ENCODE results near the gene CYTIP. TPM values are rescaled to one million over a fixed set of nuclear protein-coding genes. Genes with fewer than 3 reads are reported as not detected.
"Not testable (repeated sequence)": the region's sequence is repeated elsewhere in the genome, so short reads cannot be mapped to it uniquely, and the experiment has no call there.

Gene CYTIP
- total and polyA plus RNA-seq, 4 donors = 7.4 to 45.9 (median 29.4) TPM

- no peaks in the 10 kb centered on the region for H3K27me3 ChIP-seq (ENCODE audit: control insufficient read depth in 3 of 3, insufficient read depth in 3 of 3, low read length in 2 of 3)
- H3K9me3 ChIP-seq (ENCODE audit: control insufficient read depth in 4 of 4, insufficient read depth in 3 of 4, low read length in 3 of 4) = no peaks in the 10 kb centered on the region
- H3K9ac ChIP-seq (ENCODE audit: insufficient read depth in 1 of 2, low read length in 2 of 2) = no peak overlapping the region
- peaks cover 0 to 6% (median 0%) of the 10 kb centered on the region in 5 donors for H3K4me1 ChIP-seq (ENCODE audit: control insufficient read depth in 5 of 5, insufficient read depth in 5 of 5, low read length in 5 of 5)
- ATAC-seq (ENCODE audit: insufficient read depth, low FRiP score) = no peak
- no peak overlapping the region for H3K27ac ChIP-seq (ENCODE audit: low read depth in 1 of 2, low read length in 1 of 2)
- H3K4me3 ChIP-seq = no peak overlapping the region
- no peak for TF ChIP-seq CTCF (IDR thresholded peaks at IDR 0.05; ENCODE audit: control extremely low read depth, extremely low read depth)
- whole genome bisulfite sequencing, 2 donors = 25 to 52% methylated on average over 4 of the region's 4 CpGs
- DNase-seq = no peak
- H3K36me3 ChIP-seq (ENCODE audit: control insufficient read depth in 4 of 4, insufficient read depth in 4 of 4, low read length in 4 of 4) = no peaks in the 10 kb centered on the region
These were observed 30.4 kb downstream of the CYTIP start for GRCh38 chr2:157413326-157414035.

- WGBS, 2 donors = 96 to 99% methylated on average over 3 of the region's 3 CpGs
- TF ChIP-seq CTCF (IDR thresholded peaks at IDR 0.05; ENCODE audit: control extremely low read depth, extremely low read depth) = no peak
- Histone ChIP-seq H3K4me1 (ENCODE audit: control insufficient read depth in 5 of 5, insufficient read depth in 5 of 5, low read length in 5 of 5) (peaks cover 0 to 6% (median 0%) of the 10 kb centered on the region in 5 donors), H3K36me3 (ENCODE audit: control insufficient read depth in 4 of 4, insufficient read depth in 4 of 4, low read length in 4 of 4) (no peaks in the 10 kb centered on the region), H3K9me3 (ENCODE audit: control insufficient read depth in 4 of 4, insufficient read depth in 3 of 4, low read length in 3 of 4) (no peaks in the 10 kb centered on the region), H3K4me3 (no peak overlapping the region), H3K27me3 (ENCODE audit: control insufficient read depth in 3 of 3, insufficient read depth in 3 of 3, low read length in 2 of 3) (no peaks in the 10 kb centered on the region), H3K27ac (ENCODE audit: low read depth in 1 of 2, low read length in 1 of 2) (no peak overlapping the region), H3K9ac (ENCODE audit: insufficient read depth in 1 of 2, low read length in 2 of 2) (no peak overlapping the region)
- ATAC-seq (ENCODE audit: insufficient read depth, low FRiP score) (no peak), DNase-seq (no peak)
These were observed 32.1 kb downstream of the CYTIP start for GRCh38 chr2:157411624-157412336.

GRCh38 chr2:157405398-157405797, 38.5 kb downstream of the CYTIP start:
- H3K9me3 ChIP-seq (ENCODE audit: control insufficient read depth in 4 of 4, insufficient read depth in 3 of 4, low read length in 3 of 4); H3K27ac ChIP-seq (ENCODE audit: low read depth in 1 of 2, low read length in 1 of 2); H3K4me3 ChIP-seq; DNase-seq; H3K9ac ChIP-seq (ENCODE audit: insufficient read depth in 1 of 2, low read length in 2 of 2); H3K36me3 ChIP-seq (ENCODE audit: control insufficient read depth in 4 of 4, insufficient read depth in 4 of 4, low read length in 4 of 4); H3K4me1 ChIP-seq (ENCODE audit: control insufficient read depth in 5 of 5, insufficient read depth in 5 of 5, low read length in 5 of 5); ATAC-seq (ENCODE audit: insufficient read depth, low FRiP score); H3K27me3 ChIP-seq (ENCODE audit: control insufficient read depth in 3 of 3, insufficient read depth in 3 of 3, low read length in 2 of 3): not testable (repeated sequence)

- H3K4me3 ChIP-seq = no peak overlapping the region
- no peak overlapping the region for H3K9ac ChIP-seq (ENCODE audit: insufficient read depth in 1 of 2, low read length in 2 of 2)
- no peak for ATAC-seq (ENCODE audit: insufficient read depth, low FRiP score)
- TF ChIP-seq CTCF (IDR thresholded peaks at IDR 0.05; ENCODE audit: control extremely low read depth, extremely low read depth) = no peak
- no peaks in the 10 kb centered on the region for H3K9me3 ChIP-seq (ENCODE audit: control insufficient read depth in 4 of 4, insufficient read depth in 3 of 4, low read length in 3 of 4)
- DNase-seq = peak in 1 of 3 donors; percentile 41
- H3K4me1 ChIP-seq (ENCODE audit: control insufficient read depth in 5 of 5, insufficient read depth in 5 of 5, low read length in 5 of 5) = no peaks in the 10 kb centered on the region
- 62 to 64% methylated on average over 2 of the region's 2 CpGs for WGBS, 2 donors
- H3K27ac ChIP-seq (ENCODE audit: low read depth in 1 of 2, low read length in 1 of 2) = no peak overlapping the region
- no peaks in the 10 kb centered on the region for H3K36me3 ChIP-seq (ENCODE audit: control insufficient read depth in 4 of 4, insufficient read depth in 4 of 4, low read length in 4 of 4)
- no peaks in the 10 kb centered on the region for H3K27me3 ChIP-seq (ENCODE audit: control insufficient read depth in 3 of 3, insufficient read depth in 3 of 3, low read length in 2 of 3)
These were observed 39.5 kb downstream of the CYTIP start for GRCh38 chr2:157404363-157404762.

GRCh38 chr2:157402801-157403485, 40.9 kb downstream of the CYTIP start:
- not testable (repeated sequence) for H3K27me3 ChIP-seq (ENCODE audit: control insufficient read depth in 3 of 3, insufficient read depth in 3 of 3, low read length in 2 of 3); H3K36me3 ChIP-seq (ENCODE audit: control insufficient read depth in 4 of 4, insufficient read depth in 4 of 4, low read length in 4 of 4); H3K4me1 ChIP-seq (ENCODE audit: control insufficient read depth in 5 of 5, insufficient read depth in 5 of 5, low read length in 5 of 5); H3K27ac ChIP-seq (ENCODE audit: low read depth in 1 of 2, low read length in 1 of 2); H3K9ac ChIP-seq (ENCODE audit: insufficient read depth in 1 of 2, low read length in 2 of 2); H3K9me3 ChIP-seq (ENCODE audit: control insufficient read depth in 4 of 4, insufficient read depth in 3 of 4, low read length in 3 of 4); ATAC-seq (ENCODE audit: insufficient read depth, low FRiP score); H3K4me3 ChIP-seq; DNase-seq
- WGBS, 2 donors = 86 to 91% methylated on average over 15 of the region's 15 CpGs
